HEK293 (cell line): Measurements from ENCODE around the gene SPTBN5.

Experiments
- CTCF ChIA-PET: fragments of 350-600 bp; formaldehyde crosslinking; extraction: SDS; loops from one replicate; lab custom pipeline; 2021; ENCODE audit warnings: antibody characterized with exemption; lab: Yijun Ruan, JAX
- POLR2A ChIA-PET: fragments of 300-600 bp; formaldehyde crosslinking; extraction: SDS; loops from one replicate; lab custom pipeline; 2020; ENCODE audit warnings: antibody characterized with exemption, inconsistent platforms; lab: Yijun Ruan, JAX
- H3K27ac ChIP-seq: fragments of 200-500 bp; sonication (Bioruptor generic); 2 replicates; pipeline ENCODE4 v1.5.1; 2014; ENCODE audit warnings: low read depth, low read length, control low read depth, inconsistent platforms; ENCODE audit errors: extremely low read depth
- H3K36me3 ChIP-seq, 2 experiments: fragments of 200-500 bp in 1 of 2; sonication (Bioruptor generic) in 1 of 2; 1 replicate in 1 of 2; 2 replicates in 1 of 2; pipeline ENCODE4 v1.5.1; 2014 to 2017; ENCODE audit warnings: inconsistent platforms in 2 of 2, low read length in 2 of 2; ENCODE audit not compliant: control insufficient read depth in 2 of 2, insufficient read depth in 1 of 2
- H3K4me1 ChIP-seq: fragments of 200-500 bp; sonication (Bioruptor generic); 2 replicates; pipeline ENCODE4 v1.5.1; 2014; ENCODE audit warnings: mild to moderate bottlenecking, low read length, inconsistent platforms; ENCODE audit not compliant: control insufficient read depth, insufficient read depth
- H3K4me3 ChIP-seq: 2 replicates; pipeline ENCODE4 v1.5.1; 2011; ENCODE audit warnings: low read depth, mild to moderate bottlenecking, control low read depth, low read length, moderate library complexity
- H3K9me3 ChIP-seq: fragments of 200-500 bp; sonication (Bioruptor generic); 2 replicates; pipeline ENCODE4 v1.5.1; 2014; ENCODE audit warnings: low read depth, low read length, inconsistent platforms; ENCODE audit not compliant: control insufficient read depth, insufficient read depth
- ELK4 ChIP-seq: IDR thresholded peaks from 2 replicates; pipeline ENCODE4 v1.6.1; 2011; ENCODE audit warnings: mild to moderate bottlenecking, low read depth, low read length, borderline replicate concordance
- SCRT1 ChIP-seq: fragments of 450-650 bp; formaldehyde crosslinking; IDR thresholded peaks from 2 replicates; pipeline ENCODE4 v1.5.1; 2016; ENCODE audit warnings: missing biosample characterization, missing genetic modification characterization, borderline replicate concordance
- TCF7L2 ChIP-seq: IDR thresholded peaks from 2 replicates; pipeline ENCODE4 v1.6.1; 2011; ENCODE audit warnings: low read depth, mild to moderate bottlenecking, inconsistent platforms, low read length, moderate library complexity, borderline replicate concordance
- ZBTB17 ChIP-seq: fragments of 450-650 bp; formaldehyde crosslinking; IDR thresholded peaks from 2 replicates; pipeline ENCODE4 v1.5.1; 2016; ENCODE audit warnings: missing biosample characterization, missing genetic modification characterization
- ZBTB49 ChIP-seq: fragments of 450-650 bp; formaldehyde crosslinking; IDR thresholded peaks from 2 replicates; pipeline ENCODE4 v1.5.1; 2016; ENCODE audit warnings: missing biosample characterization, missing genetic modification characterization, low read depth
- ZFHX2 ChIP-seq: fragments of 450-650 bp; formaldehyde crosslinking; conservative IDR thresholded peaks from 2 replicates; pipeline ENCODE4 v1.5.1; 2016; ENCODE audit warnings: missing biosample characterization, missing genetic modification characterization
- ZIC2 ChIP-seq: fragments of 450-650 bp; formaldehyde crosslinking; IDR thresholded peaks from 2 replicates; pipeline ENCODE4 v1.5.1; 2016; ENCODE audit warnings: missing biosample characterization, missing genetic modification characterization
- ZNF114 ChIP-seq: fragments of 450-650 bp; formaldehyde crosslinking; IDR thresholded peaks from 2 replicates; pipeline ENCODE4 v1.5.0; 2017; ENCODE audit warnings: missing biosample characterization, missing genetic modification characterization
- ZNF214 ChIP-seq: fragments of 450-650 bp; formaldehyde crosslinking; IDR thresholded peaks from 2 replicates; pipeline ENCODE4 v1.5.1; 2017; ENCODE audit warnings: missing biosample characterization, mild to moderate bottlenecking, missing genetic modification characterization, borderline replicate concordance
- ZNF223 ChIP-seq: fragments of 450-650 bp; formaldehyde crosslinking; IDR thresholded peaks from 2 replicates; pipeline ENCODE4 v1.5.1; 2016; ENCODE audit warnings: missing biosample characterization, missing genetic modification characterization
- ZNF248 ChIP-seq: fragments of 450-650 bp; formaldehyde crosslinking; IDR thresholded peaks from 2 replicates; pipeline ENCODE4 v1.5.1; 2017; ENCODE audit warnings: missing biosample characterization, missing genetic modification characterization
- ZNF335 ChIP-seq: fragments of 450-650 bp; formaldehyde crosslinking; conservative IDR thresholded peaks from 2 replicates; pipeline ENCODE4 v1.5.1; 2016; ENCODE audit warnings: missing biosample characterization, missing genetic modification characterization
- ZNF394 ChIP-seq: fragments of 450-650 bp; formaldehyde crosslinking; IDR thresholded peaks from 2 replicates; pipeline ENCODE4 v1.5.1; 2016; ENCODE audit warnings: missing biosample characterization, missing genetic modification characterization, mild to moderate bottlenecking, moderate library complexity, borderline replicate concordance
- ZNF629 ChIP-seq: fragments of 450-650 bp; formaldehyde crosslinking; IDR thresholded peaks from 2 replicates; pipeline ENCODE4 v1.5.1; 2017; ENCODE audit warnings: missing biosample characterization, missing genetic modification characterization
- ZNF707 ChIP-seq: fragments of 450-650 bp; formaldehyde crosslinking; IDR thresholded peaks from 2 replicates; pipeline ENCODE4 v1.5.1; 2016; ENCODE audit warnings: missing biosample characterization, missing genetic modification characterization
- ZNF837 ChIP-seq: fragments of 450-650 bp; formaldehyde crosslinking; IDR thresholded peaks from 2 replicates; pipeline ENCODE4 v1.5.1; 2016; ENCODE audit warnings: missing biosample characterization, missing genetic modification characterization
- TF ChIP-seq, protein P1 (sequence below): fragments of 450-650 bp; formaldehyde crosslinking; IDR thresholded peaks from 2 replicates; pipeline ENCODE4 v1.5.1; 2016; ENCODE audit warnings: missing biosample characterization, missing genetic modification characterization
- TF ChIP-seq, protein P2 (sequence below): fragments of 450-650 bp; formaldehyde crosslinking; IDR thresholded peaks from 2 replicates; pipeline ENCODE4 v1.5.1; 2016; ENCODE audit warnings: missing biosample characterization, missing genetic modification characterization

The SPTBN5 gene

GRCh38 chr15:41827290-41827879 lies 66.5 kb downstream of the SPTBN5 start (continued):
- TF ChIP-seq TCF7L2 (no peak), ZNF394 (tag by site-specific recombination) (no peak), ZNF335 (tag by site-specific recombination) (peak; percentile 76; the same call in 1 of the 2 replicates), ZNF223 (tag by site-specific recombination) (no peak), ZBTB17 (tag by site-specific recombination) (no peak), ZNF214 (no peak), SCRT1 (tag by site-specific recombination) (no peak), ZBTB49 (tag by site-specific recombination) (no peak), ZNF248 (tag by site-specific recombination) (no peak), ELK4 (no peak), ZFHX2 (tag by site-specific recombination) (peak; percentile 89), ZNF707 (tag by site-specific recombination) (no peak), ZNF114 (tag by site-specific recombination) (no peak)
- TF ChIP-seq, protein P1, sequence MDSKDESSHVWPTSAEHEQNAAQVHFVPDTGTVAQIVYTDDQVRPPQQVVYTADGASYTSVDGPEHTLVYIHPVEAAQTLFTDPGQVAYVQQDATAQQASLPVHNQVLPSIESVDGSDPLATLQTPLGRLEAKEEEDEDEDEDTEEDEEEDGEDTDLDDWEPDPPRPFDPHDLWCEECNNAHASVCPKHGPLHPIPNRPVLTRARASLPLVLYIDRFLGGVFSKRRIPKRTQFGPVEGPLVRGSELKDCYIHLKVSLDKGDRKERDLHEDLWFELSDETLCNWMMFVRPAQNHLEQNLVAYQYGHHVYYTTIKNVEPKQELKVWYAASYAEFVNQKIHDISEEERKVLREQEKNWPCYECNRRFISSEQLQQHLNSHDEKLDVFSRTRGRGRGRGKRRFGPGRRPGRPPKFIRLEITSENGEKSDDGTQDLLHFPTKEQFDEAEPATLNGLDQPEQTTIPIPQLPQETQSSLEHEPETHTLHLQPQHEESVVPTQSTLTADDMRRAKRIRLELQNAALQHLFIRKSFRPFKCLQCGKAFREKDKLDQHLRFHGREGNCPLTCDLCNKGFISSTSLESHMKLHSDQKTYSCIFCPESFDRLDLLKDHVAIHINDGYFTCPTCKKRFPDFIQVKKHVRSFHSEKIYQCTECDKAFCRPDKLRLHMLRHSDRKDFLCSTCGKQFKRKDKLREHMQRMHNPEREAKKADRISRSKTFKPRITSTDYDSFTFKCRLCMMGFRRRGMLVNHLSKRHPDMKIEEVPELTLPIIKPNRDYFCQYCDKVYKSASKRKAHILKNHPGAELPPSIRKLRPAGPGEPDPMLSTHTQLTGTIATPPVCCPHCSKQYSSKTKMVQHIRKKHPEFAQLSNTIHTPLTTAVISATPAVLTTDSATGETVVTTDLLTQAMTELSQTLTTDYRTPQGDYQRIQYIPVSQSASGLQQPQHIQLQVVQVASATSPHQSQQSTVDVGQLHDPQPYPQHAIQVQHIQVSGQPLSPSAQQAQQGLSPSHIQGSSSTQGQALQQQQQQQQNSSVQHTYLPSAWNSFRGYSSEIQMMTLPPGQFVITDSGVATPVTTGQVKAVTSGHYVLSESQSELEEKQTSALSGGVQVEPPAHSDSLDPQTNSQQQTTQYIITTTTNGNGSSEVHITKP (tag by site-specific recombination) = 0 out of 2 replicates have a peak, but pooled peaks have one; percentile 12

DNA sequence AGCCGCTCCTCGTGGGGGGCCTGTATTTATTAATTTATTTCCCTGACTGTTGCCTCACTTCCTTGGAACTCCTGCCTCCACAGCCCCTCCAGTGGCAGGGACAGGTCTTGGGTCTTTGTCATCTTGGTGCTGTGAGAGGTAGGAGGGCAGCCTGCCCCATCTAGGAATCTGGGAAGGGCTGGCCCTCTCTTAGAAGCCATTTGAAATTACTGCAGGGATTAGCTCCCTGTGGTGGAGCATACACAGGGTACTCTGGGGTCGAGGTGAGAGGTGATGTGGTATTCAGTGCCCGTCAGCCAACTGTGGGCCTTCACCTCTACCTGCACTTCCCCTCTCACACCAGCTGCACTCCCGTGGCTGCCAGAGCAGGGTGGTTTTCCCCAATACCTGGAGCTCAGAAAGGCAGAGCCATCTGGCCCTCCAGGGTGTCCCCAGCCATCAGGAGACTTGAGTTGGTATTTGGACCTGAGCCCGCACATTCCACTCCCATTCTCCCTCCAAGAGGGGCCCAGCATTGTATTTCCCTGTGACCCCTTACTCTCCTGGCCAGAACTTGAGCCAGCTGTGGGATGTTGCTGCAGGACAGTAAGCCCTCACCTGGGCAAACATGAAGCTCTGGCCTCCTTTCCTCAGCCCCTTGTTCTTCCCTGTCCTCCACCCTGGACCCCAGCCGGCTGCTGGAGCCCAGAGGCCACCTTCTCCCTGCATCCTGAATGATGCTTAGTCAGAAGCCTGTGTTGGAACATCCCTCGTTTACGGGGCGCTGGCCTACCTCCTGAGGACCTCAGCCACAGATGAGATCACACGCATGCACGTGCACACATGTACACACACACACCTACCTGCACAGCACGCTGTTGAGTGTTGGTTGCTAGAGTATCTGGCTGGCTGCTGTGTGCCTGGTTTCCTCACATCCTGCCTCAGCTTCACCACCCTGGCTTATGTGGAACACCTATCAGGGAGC lies 68.0 kb downstream of the SPTBN5 start:
- ChIA-PET CTCF (interaction anchor here (0.6 kb wide), 1 partner anchor 24 kb away, joined by 3 read pairs; no protein-coding TSS in a partner anchor), POLR2A (no interaction called here)
- Histone ChIP-seq H3K9me3 (no peaks in the 10 kb centered on the region), H3K4me1 (no peaks in the 10 kb centered on the region), H3K36me3 (peaks cover 0 to 32% of the 10 kb centered on the region in 2 experiments; a peak in 1 of 3 replicates), H3K4me3 (no peak overlapping the region), H3K27ac (no peak overlapping the region)
- no peak for TF ChIP-seq ZNF629
- TF ChIP-seq, protein P2, sequence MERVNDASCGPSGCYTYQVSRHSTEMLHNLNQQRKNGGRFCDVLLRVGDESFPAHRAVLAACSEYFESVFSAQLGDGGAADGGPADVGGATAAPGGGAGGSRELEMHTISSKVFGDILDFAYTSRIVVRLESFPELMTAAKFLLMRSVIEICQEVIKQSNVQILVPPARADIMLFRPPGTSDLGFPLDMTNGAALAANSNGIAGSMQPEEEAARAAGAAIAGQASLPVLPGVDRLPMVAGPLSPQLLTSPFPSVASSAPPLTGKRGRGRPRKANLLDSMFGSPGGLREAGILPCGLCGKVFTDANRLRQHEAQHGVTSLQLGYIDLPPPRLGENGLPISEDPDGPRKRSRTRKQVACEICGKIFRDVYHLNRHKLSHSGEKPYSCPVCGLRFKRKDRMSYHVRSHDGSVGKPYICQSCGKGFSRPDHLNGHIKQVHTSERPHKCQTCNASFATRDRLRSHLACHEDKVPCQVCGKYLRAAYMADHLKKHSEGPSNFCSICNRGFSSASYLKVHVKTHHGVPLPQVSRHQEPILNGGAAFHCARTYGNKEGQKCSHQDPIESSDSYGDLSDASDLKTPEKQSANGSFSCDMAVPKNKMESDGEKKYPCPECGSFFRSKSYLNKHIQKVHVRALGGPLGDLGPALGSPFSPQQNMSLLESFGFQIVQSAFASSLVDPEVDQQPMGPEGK (tag by site-specific recombination) = no peak
- 0 out of 2 replicates have a peak, but pooled peaks have one; percentile 14 for TF ChIP-seq ZIC2 (tag by site-specific recombination)
- no peak for TF ChIP-seq ZNF837
